Measurements from ENCODE around the gene PRR5L. TPM values are rescaled to one million over a fixed set of nuclear protein-coding genes. Genes with fewer than 3 reads are reported as not detected.

The PRR5L gene
- total and polyA plus RNA-seq, 9 of the 15 experiments (the other 6 are each of a cell fraction or from before 2014, with no cell fraction given): 0.11 to 0.60 (median 0.36) TPM; not detected in 2

GRCh38 chr11:36441610-36442208, 145.6 kb downstream of the PRR5L start:
- H2AFZ ChIP-seq (ENCODE audit: low read depth, low read length): no peak overlapping the region
- DNase-seq (ENCODE audit: extremely low read depth in 1 of 4, low spot score in 3 of 4) (no peak), FAIRE-seq (no peak), ATAC-seq (no peak)
- H3K4me2 ChIP-seq (ENCODE audit: insufficient read depth, low read length): no peak overlapping the region
- CTCF ChIA-PET (ENCODE audit: low intra/inter-chr PET ratio): interaction anchor here (0.6 kb wide), 1 partner anchor 180 kb away, joined by 3 read pairs; no protein-coding TSS in a partner anchor
- no TSS peak for BruUV-seq (replicated peaks)
- H3K4me1 ChIP-seq (replicated peaks in 1 of 2; ENCODE audit: control insufficient read depth in 2 of 2, insufficient read depth in 2 of 2, low read length in 2 of 2): no peaks in the 10 kb centered on the region
- H4K20me1 ChIP-seq (replicated peaks; ENCODE audit: control insufficient read depth, insufficient read depth, low read length): no peaks in the 10 kb centered on the region
- in situ Hi-C loops (cut with MboI) (no loop called here), intact Hi-C loops (cut with micrococcal nuclease) (no loop called here)
- H3K36me3 ChIP-seq (ENCODE audit: control insufficient read depth, insufficient read depth, low read length): no peaks in the 10 kb centered on the region
- 0% methylated on average over 2 of the region's 2 CpGs for WGBS (ENCODE audit: insufficient coverage, low coverage, missing lambda C conversion rate)
- H3K27ac ChIP-seq (ENCODE audit: extremely low read depth, low read depth, low read length): no peak overlapping the region
- no peaks in the 10 kb centered on the region for H3K9me1 ChIP-seq (ENCODE audit: control insufficient read depth, insufficient read depth, low read length)
- TF ChIP-seq TBL1XR1 (IDR thresholded peaks at IDR 0.05; ENCODE audit: low read length in 2 of 2): no peak
- POLR2A ChIA-PET: interaction anchor here (1.2 kb wide), 1 partner anchor 15 kb away, joined by 4 read pairs; no protein-coding TSS in a partner anchor
- no peaks in the 10 kb centered on the region for H3K79me2 ChIP-seq (ENCODE audit: control insufficient read depth, insufficient read depth, low read length)
- no peak overlapping the region for H3K4me3 ChIP-seq
- peaks cover 7 to 8% of the 10 kb centered on the region in 2 experiments; a peak in 3 of 5 replicates for H3K27me3 ChIP-seq (ENCODE audit: control insufficient read depth in 2 of 2, insufficient read depth in 2 of 2, low read length in 2 of 2)
- no peak overlapping the region for H3K9ac ChIP-seq (ENCODE audit: insufficient read depth in 1 of 2, low read depth in 2 of 2, low read length in 2 of 2)
- no peaks in the 10 kb centered on the region for H3K9me3 ChIP-seq (replicated peaks; ENCODE audit: control insufficient read depth, insufficient read depth, low read depth, low read length)

- no peaks in the 10 kb centered on the region for H3K79me2 ChIP-seq (ENCODE audit: control insufficient read depth, insufficient read depth, low read length)
- H3K4me3 ChIP-seq: no peak overlapping the region
- H3K9me1 ChIP-seq (ENCODE audit: control insufficient read depth, insufficient read depth, low read length): no peaks in the 10 kb centered on the region
- ChIA-PET CTCF (ENCODE audit: low intra/inter-chr PET ratio) (no interaction called here), POLR2A (no interaction called here)
- H3K27me3 ChIP-seq (ENCODE audit: control insufficient read depth in 2 of 2, insufficient read depth in 2 of 2, low read length in 2 of 2): peaks cover 0 to 15% of the 10 kb centered on the region in 2 experiments; a peak in 2 of 5 replicates
- H3K27ac ChIP-seq (ENCODE audit: extremely low read depth, low read depth, low read length): no peak overlapping the region
- no peak for DNase-seq (ENCODE audit: extremely low read depth in 1 of 4, low spot score in 3 of 4)
- no peaks in the 10 kb centered on the region for H3K4me1 ChIP-seq (replicated peaks in 1 of 2; ENCODE audit: control insufficient read depth in 2 of 2, insufficient read depth in 2 of 2, low read length in 2 of 2)
- no peak for FAIRE-seq
- no peak for ATAC-seq
- intact Hi-C loops (cut with micrococcal nuclease) (no loop called here), in situ Hi-C loops (cut with MboI) (no loop called here)
- no peaks in the 10 kb centered on the region for H4K20me1 ChIP-seq (replicated peaks; ENCODE audit: control insufficient read depth, insufficient read depth, low read length)
- no TSS peak for BruUV-seq (replicated peaks)
- H3K36me3 ChIP-seq (ENCODE audit: control insufficient read depth, insufficient read depth, low read length): no peaks in the 10 kb centered on the region
- 3% methylated on average over 2 of the region's 2 CpGs for WGBS (ENCODE audit: insufficient coverage, low coverage, missing lambda C conversion rate)
- no peaks in the 10 kb centered on the region for H3K9me3 ChIP-seq (replicated peaks; ENCODE audit: control insufficient read depth, insufficient read depth, low read depth, low read length)
- H2AFZ ChIP-seq (ENCODE audit: low read depth, low read length): no peak overlapping the region
- no peak overlapping the region for H3K4me2 ChIP-seq (ENCODE audit: insufficient read depth, low read length)
- H3K9ac ChIP-seq (ENCODE audit: insufficient read depth in 1 of 2, low read depth in 2 of 2, low read length in 2 of 2): no peak overlapping the region
- TF ChIP-seq RBM17 (IDR thresholded peaks at IDR 0.05; ENCODE audit: borderline replicate concordance, low read depth, low read length): no peak
- TF ChIP-seq POLR3G (IDR thresholded peaks at IDR 0.05; ENCODE audit: extremely low read depth, insufficient read length, insufficient replicate concordance): no peak
- TF ChIP-seq NR0B1 (IDR thresholded peaks at IDR 0.05; ENCODE audit: partially characterized antibody): no peak
Measured at GRCh38 chr11:36443661-36444060, 147.6 kb downstream of the PRR5L start.

Measured in K562 (cell line).